GM18867 (cell line): Measurements from ENCODE around the gene ZAR1.
"Not testable (repeated sequence)": the region's sequence is repeated elsewhere in the genome, so short reads cannot be mapped to it uniquely, and the experiment has no call there.

ENCODE experiments used
- ATAC-seq: cut with Tn5 transposase; IDR thresholded peaks from one replicate; pipeline ENCODE4 v1.9.1; 2021; ENCODE audit warnings: mild to moderate bottlenecking, moderate library complexity; ENCODE audit not compliant: unreplicated experiment

ZAR1 gene

GRCh38 chr4:48490012-48490679 lies at the start of gene ZAR1:
TSS of gene ZAR1 (plus strand) at chr4:48490252. CDS start at chr4:48490292, 40 bp downstream.
- no peak for ATAC-seq

- ATAC-seq, result not testable (repeated sequence)
Observed at GRCh38 chr4:48440914-48441313, 49.1 kb upstream of the ZAR1 start.

DNA sequence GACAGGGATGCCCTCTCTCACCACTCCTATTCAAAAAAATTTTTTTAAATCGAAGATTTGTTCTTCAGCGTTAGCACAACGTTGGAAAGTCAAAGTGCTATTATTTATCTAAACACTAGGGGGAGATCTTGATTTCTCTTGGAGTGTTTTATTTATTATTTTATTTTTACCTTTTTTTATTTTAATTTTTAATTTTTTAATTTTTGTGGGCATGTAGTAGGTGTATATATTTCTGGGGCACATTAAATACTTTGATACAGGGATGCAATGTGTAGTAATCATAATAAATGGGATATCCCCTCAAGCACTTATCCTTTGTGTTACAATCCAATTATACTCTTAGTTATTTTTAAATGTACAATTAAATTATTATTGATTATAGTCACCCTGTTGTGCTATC lies 44.3 kb upstream of the ZAR1 start:
- ATAC-seq, result no peak

GRCh38 chr4:48446642-48447041 lies 43.4 kb upstream of the ZAR1 start:
- ATAC-seq, result no peak

GRCh38 chr4:48449151-48449550 lies 40.9 kb upstream of the ZAR1 start:
- ATAC-seq, result no peak

DNA sequence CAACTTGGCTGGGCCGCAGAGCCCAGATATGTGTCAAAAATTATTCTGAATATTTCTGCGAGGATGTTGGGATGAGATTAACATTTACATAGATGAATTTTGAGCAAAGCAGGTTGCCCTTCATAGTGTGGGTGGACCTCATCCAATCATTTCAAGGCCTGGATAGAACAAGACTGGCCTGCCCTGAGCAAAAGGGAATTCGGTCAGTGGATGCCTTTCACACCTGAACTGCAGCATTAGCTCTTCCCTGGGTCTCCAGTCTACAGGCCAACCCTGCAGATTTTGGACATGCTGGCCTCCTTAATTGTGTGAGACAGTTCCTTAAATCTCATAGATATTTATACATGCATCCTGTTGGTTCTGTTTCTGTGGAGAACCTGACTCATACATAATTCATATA lies 39.3 kb upstream of the ZAR1 start:
- ATAC-seq, result no peak

DNA sequence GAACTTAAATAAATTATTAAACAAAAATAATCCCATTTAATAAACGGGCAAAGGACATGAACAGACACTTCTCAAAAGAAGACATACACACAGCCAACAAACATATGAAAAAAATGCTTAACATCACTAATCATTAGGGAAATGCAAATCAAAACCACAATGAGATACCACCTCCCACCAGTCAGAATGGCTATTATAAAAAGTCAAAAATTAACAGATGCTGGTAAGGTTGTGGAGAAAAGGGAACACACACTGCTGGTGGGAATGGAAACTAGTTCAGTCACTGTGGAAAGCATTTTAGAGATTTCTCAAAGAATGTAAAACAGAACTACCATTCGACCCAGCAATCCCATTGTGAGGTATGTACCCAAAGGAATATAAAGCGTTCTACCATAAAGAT lies 38.4 kb upstream of the ZAR1 start:
- ATAC-seq, result not testable (repeated sequence)

- no peak for ATAC-seq
Observed at GRCh38 chr4:48454591-48454990, 35.5 kb upstream of the ZAR1 start.

GRCh38 chr4:48461000-48461399 lies 29.1 kb upstream of the ZAR1 start:
- no peak for ATAC-seq

DNA sequence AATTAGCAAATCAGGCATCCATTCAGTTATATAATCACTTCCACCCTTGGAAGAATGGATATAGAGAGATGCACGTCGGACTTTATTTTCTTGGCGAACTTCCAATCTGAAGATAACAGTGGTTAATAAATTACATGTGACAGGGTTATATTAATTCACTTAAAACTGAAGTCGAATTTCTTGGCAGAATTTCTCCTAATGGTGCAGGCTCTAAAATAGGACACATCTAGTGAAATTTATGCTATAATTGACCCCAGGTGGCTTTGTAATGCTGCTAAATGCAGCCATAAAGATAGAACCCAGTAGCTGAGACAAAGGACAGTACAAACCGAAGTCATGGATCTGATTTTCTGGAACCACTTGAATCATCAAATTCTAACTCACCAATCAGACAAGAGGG lies 27.7 kb upstream of the ZAR1 start:
- no peak for ATAC-seq

DNA sequence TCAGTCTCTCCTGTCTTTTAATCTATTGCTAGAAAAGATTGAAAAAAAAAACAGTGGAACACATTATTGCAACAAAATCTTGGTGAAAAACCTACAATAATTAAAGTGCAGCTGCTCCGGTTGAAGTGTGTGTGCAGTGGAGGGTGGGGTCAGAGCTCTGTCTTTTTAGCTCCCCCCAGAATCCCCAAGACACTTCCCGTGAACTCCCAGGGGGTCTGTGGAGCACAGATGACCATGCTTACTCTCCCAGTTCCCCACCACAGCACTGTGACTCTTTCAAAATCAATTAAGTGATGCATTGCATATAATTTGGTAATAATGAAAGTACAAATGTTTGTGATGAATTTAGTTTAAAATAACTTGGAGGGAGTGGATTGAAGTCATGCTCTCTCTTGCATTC lies 22.6 kb upstream of the ZAR1 start:
- ATAC-seq, result no peak

- no peak for ATAC-seq
Observed at GRCh38 chr4:48467891-48468290, 22.2 kb upstream of the ZAR1 start.

- ATAC-seq, result no peak
Observed at GRCh38 chr4:48470137-48470536, 19.9 kb upstream of the ZAR1 start.

GRCh38 chr4:48470570-48470969 lies 19.5 kb upstream of the ZAR1 start:
- ATAC-seq, result no peak

GRCh38 chr4:48472794-48473193 lies 17.3 kb upstream of the ZAR1 start:
- ATAC-seq, result no peak

DNA sequence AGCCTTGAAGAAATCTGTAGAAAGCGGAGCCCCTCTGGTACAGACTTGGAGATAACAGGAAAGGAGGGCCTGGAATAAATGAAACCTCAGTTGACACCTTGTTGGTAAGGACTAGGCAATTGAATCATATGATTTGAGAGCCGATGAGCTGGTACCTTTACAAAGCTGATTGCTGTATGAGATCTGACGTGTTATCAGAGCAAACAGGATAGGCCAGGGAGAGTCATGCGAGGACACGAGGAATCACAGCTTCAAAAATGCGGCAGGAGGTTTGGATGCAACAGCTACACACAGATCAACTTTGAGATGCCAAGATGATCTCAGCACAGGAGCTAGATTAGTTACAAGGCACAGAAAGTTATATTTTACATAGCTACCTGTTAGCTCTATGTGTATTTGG lies 14.3 kb upstream of the ZAR1 start:
- ATAC-seq, result no peak

DNA sequence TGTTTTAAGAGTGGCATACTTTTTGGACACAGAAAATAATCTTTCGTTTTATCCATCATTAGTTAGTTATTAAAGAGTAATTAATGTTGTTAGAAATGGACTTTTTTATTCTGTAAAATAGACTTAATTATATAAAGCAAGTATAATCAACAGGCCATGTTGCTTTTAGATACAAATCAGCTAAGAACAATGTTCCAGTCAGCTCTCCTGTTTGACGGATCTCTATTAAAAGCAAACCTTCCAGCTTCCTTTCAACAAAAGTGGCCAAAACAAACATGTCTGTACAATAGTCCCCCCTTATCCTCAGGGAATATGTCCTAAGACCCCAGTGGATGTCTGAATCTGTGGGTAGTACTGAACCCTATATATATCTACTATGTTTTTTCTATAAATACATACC lies 11.8 kb upstream of the ZAR1 start:
- ATAC-seq, result no peak

GRCh38 chr4:48481581-48481980 lies 8.5 kb upstream of the ZAR1 start:
- ATAC-seq, result no peak

DNA sequence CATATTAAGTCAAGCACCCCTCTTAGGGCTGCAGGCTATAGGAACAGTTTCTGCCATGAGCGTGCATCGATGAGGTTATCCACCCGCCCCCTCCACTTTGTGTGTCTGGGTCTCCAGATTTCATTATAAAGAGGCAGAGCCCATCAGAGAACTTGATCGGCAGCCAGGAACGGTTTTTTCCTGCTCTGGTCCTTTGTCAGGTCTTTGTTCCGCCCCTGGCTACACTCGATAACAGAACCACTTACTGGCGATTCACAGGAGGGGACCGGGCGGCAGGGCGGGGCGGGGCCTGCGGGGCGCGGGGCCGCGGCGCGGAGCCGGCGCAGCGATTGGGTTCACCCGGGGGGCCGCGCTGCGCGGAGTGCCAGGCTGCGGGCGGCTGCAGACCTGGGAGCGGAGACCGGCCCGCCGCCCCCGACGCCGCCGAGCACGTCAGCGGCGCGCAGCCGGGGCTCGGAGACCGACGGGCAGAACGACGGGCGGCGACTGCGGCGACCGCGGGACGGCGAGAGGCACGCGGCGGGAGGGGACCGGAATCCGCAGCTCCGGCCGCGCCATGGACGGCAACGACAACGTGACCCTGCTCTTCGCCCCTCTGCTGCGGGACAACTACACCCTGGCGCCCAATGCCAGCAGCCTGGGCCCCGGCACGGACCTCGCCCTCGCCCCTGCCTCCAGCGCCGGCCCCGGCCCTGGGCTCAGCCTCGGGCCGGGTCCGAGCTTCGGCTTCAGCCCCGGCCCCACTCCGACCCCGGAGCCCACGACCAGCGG lies 6.9 kb upstream of the ZAR1 start, which contains the start of gene SLC10A4:
Gene SLC10A4 (plus strand): TSS at position 338 of the 771 bp plus-strand sequence. CDS start 219 bp downstream, at position 557.
- no peak for ATAC-seq

- ATAC-seq, result no peak
Observed at GRCh38 chr4:48483777-48484493, 6.1 kb upstream of the ZAR1 start.

DNA sequence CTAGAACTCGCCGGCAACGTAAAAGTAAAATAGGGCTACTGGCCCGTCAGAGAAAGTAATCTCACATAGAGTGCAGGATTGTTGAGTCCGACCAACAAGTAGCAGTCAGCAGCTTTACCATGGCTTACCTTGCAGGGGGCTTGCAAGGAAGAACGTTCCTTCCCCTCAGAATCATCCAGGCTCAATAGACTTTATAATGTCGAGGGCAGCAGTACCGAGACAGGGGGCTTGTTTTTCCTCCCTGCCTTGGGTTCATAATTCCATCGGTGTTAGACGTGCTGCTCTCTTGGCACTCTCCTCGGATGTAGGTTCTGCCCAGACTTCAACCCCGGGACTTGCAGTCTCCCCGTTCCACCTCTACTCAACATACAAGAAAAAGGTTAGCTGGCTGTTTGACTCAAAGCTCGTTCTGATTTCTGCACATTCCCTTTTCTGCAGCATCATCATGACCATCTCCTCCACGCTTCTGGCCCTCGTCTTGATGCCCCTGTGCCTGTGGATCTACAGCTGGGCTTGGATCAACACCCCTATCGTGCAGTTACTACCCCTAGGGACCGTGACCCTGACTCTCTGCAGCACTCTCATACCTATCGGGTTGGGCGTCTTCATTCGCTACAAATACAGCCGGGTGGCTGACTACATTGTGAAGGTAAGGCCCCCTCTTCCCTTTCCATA lies 5.4 kb upstream of the ZAR1 start:
- no peak for ATAC-seq
